Gastrocnemius medialis (tissue), 4 donors: ENCODE results near the gene ZNF366. TPM values are rescaled to one million over a fixed set of nuclear protein-coding genes. Genes with fewer than 3 reads are reported as not detected.
A peak's percentile ranks its signal among the peaks of the same experiment; 100 is the strongest.

Experiments used
- ATAC-seq, 2 donors: fragments of 150-250 bp; one replicate each; pipeline ENCODE4 v1.9.1; 2016
- DNase-seq, 2 donors: peaks; one replicate each; pipeline ENCODE4 v3.0.0-alpha.2; 2019
- H3K27ac ChIP-seq, 4 donors: fragments of 200-600 bp; sonication (generic); 1 replicate in 1 of 4; 2 replicates in 3 of 4; pipeline ENCODE4 v1.5.1; 2016 to 2018; ENCODE audit warnings: mild to moderate bottlenecking in 2 of 4, moderate library complexity in 1 of 4
- H3K27me3 ChIP-seq, 3 donors: fragments of 200-600 bp; sonication (generic) in 2 of 3; 1 replicate in 1 of 3; 2 replicates in 2 of 3; pipeline versions ENCODE4 v1.5.1 to v1.6.0; 2016 to 2019; ENCODE audit warnings: mild to moderate bottlenecking in 1 of 3, moderate library complexity in 1 of 3
- H3K36me3 ChIP-seq, 2 donors: fragments of 200-600 bp; sonication (generic) in 1 of 2; one replicate each; pipeline ENCODE4 v1.5.1; 2017 to 2018
- H3K4me1 ChIP-seq, 2 donors: fragments of 200-600 bp; sonication (generic) in 1 of 2; one replicate each; pipeline ENCODE4 v1.5.1; 2016 to 2017; ENCODE audit warnings: mild to moderate bottlenecking in 2 of 2
- H3K4me3 ChIP-seq, 4 donors: fragments of 200-600 bp; sonication (generic) in 3 of 4; 1 replicate in 1 of 4; 2 replicates in 3 of 4; pipeline ENCODE4 v1.5.1; 2016 to 2019; ENCODE audit warnings: mild to moderate bottlenecking in 2 of 4
- H3K9me3 ChIP-seq, 3 donors: fragments of 200-600 bp; sonication (generic) in 2 of 3; 1 replicate in 1 of 3; 2 replicates in 2 of 3; pipeline ENCODE4 v1.5.1; 2016 to 2019
- POLR2A ChIP-seq, 2 donors: fragments of 450-650 bp; IDR thresholded peaks; one replicate each; pipeline ENCODE4 v1.6.1; 2017; ENCODE audit warnings: antibody characterized with exemption in 2 of 2, mild to moderate bottlenecking in 2 of 2, moderate library complexity in 2 of 2
- in situ Hi-C, 4 donors: fragments of 200-750 bp; cut with MboI; loops; one replicate each; pipeline versions ENCODE4 v1.15.0 to v1.8.0; 2017; ENCODE audit warnings: low sequenced_read_pairs in 4 of 4
- intact Hi-C: fragments of 100-400 bp; cut with DNase I; formaldehyde crosslinking; loops from one replicate; pipeline ENCODE4 v1.15.1; 2023; ENCODE audit warnings: low total_unique reads
- total RNA-seq, 4 donors: library from RNA; depleted of rRNA; stranded (reverse); fragments of >200 nt; gene quantifications; one replicate each; pipeline versions ENCODE4 v1.1.0 to v1.2.3, GENCODE V29; 2016
- TF ChIP-seq, protein P1 (sequence below), 5 experiments: fragments of 450-650 bp in 3 of 5; fragments of 200-600 bp in 2 of 5; sonication (generic) in 2 of 5; IDR thresholded peaks in 4 of 5; conservative IDR thresholded peaks in 1 of 5; 1 replicate in 4 of 5; 2 replicates in 1 of 5; pipeline ENCODE4 v1.5.1; 2016 to 2019; ENCODE audit warnings: antibody characterized with exemption in 5 of 5, mild to moderate bottlenecking in 3 of 5, moderate library complexity in 3 of 5

The ZNF366 gene
- total RNA-seq, 4 donors from 2014 or later: 2.0 to 5.8 (median 3.0) TPM

- no peak for ATAC-seq
- Histone ChIP-seq H3K9me3 (no peaks in the 10 kb centered on the region), H3K27me3 (no peaks in the 10 kb centered on the region), H3K36me3 (no peaks in the 10 kb centered on the region), H3K27ac (peak overlapping the region in 1 of 4 donors; percentile 69), H3K4me1 (peaks cover 20 to 23% of the 10 kb centered on the region in 2 donors), H3K4me3 (no peak overlapping the region)
- in situ Hi-C loops: no loop called here
- intact Hi-C loops: no loop called here
- no peak for DNase-seq
- TF ChIP-seq, protein P1, sequence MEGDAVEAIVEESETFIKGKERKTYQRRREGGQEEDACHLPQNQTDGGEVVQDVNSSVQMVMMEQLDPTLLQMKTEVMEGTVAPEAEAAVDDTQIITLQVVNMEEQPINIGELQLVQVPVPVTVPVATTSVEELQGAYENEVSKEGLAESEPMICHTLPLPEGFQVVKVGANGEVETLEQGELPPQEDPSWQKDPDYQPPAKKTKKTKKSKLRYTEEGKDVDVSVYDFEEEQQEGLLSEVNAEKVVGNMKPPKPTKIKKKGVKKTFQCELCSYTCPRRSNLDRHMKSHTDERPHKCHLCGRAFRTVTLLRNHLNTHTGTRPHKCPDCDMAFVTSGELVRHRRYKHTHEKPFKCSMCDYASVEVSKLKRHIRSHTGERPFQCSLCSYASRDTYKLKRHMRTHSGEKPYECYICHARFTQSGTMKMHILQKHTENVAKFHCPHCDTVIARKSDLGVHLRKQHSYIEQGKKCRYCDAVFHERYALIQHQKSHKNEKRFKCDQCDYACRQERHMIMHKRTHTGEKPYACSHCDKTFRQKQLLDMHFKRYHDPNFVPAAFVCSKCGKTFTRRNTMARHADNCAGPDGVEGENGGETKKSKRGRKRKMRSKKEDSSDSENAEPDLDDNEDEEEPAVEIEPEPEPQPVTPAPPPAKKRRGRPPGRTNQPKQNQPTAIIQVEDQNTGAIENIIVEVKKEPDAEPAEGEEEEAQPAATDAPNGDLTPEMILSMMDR (IDR thresholded peaks at IDR 0.05 in 4 of 5, conservative IDR thresholded peaks at IDR 0.05 in 1 of 5): no peak
- no peak for TF ChIP-seq POLR2A (IDR thresholded peaks at IDR 0.05)
These were observed 80.2 kb downstream of the ZNF366 start for GRCh38 chr5:72427016-72427415.

DNA sequence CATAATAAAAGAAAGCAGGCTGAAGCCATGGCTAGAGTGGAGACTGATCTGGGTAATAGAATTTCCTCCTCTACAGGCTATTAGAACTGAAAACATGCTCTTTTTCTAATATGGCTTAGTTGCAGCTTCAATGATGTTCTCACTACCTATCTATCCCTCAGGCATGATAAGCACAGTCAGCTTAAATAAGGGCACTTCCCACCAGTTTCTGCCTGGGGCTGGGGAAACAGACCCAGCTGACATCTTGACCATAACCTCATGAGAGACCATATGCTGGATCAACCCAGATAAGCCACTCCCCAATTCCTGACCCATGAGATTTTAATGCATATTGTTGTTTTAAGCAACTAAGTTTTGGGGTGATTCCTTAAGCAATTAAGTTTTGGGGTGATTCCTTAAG lies 81.2 kb downstream of the ZNF366 start:
- no peak for TF ChIP-seq POLR2A (IDR thresholded peaks at IDR 0.05)
- TF ChIP-seq, protein P1 (IDR thresholded peaks at IDR 0.05 in 4 of 5, conservative IDR thresholded peaks at IDR 0.05 in 1 of 5): no peak

DNA sequence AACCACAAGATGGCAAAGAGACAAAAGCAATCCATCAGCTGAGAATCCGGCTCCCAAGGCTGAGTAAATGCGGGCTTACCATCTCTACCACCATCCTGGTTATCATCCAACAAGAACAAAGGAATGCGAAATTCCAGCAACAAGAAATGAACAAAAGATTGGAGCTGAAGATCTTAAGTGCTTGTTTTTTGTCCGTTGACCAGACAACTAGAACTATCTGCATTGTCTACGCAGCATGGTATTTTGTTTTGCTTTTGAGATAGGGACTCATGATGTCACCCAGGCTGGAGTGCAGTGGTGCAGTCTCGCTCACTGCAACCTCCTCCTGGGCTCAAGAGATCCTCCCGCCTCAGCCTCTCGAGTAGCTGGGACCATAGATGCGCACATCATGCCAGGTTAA lies 88.9 kb downstream of the ZNF366 start:
- TF ChIP-seq POLR2A (IDR thresholded peaks at IDR 0.05): no peak
- TF ChIP-seq, protein P1 (IDR thresholded peaks at IDR 0.05 in 4 of 5, conservative IDR thresholded peaks at IDR 0.05 in 1 of 5): no peak
- in situ Hi-C loops (no loop called here), intact Hi-C loops (no loop called here)
- Histone ChIP-seq H3K36me3 (no peaks in the 10 kb centered on the region), H3K27me3 (no peaks in the 10 kb centered on the region), H3K27ac (no peak overlapping the region), H3K9me3 (no peaks in the 10 kb centered on the region), H3K4me3 (no peak overlapping the region), H3K4me1 (no peaks in the 10 kb centered on the region)
- ATAC-seq: no peak
- DNase-seq: no peak

More for the DNA sequence above, 81.2 kb downstream of the ZNF366 start:
- Histone ChIP-seq H3K4me1 (peaks cover 20 to 23% of the 10 kb centered on the region in 2 donors), H3K36me3 (no peaks in the 10 kb centered on the region), H3K27me3 (no peaks in the 10 kb centered on the region), H3K27ac (no peak overlapping the region), H3K9me3 (no peaks in the 10 kb centered on the region), H3K4me3 (no peak overlapping the region)
- intact Hi-C loops: no loop called here
- ATAC-seq: no peak
- no peak for DNase-seq
- in situ Hi-C loops: no loop called here

GRCh38 chr5:72417333-72418062 lies 89.7 kb downstream of the ZNF366 start:
- H3K27ac ChIP-seq: no peak overlapping the region
- DNase-seq (no peak), ATAC-seq (no peak)
- no peaks in the 10 kb centered on the region for H3K27me3 ChIP-seq
- no peaks in the 10 kb centered on the region for H3K4me1 ChIP-seq
- TF ChIP-seq, protein P1 (IDR thresholded peaks at IDR 0.05 in 4 of 5, conservative IDR thresholded peaks at IDR 0.05 in 1 of 5): no peak
- no peak for TF ChIP-seq POLR2A (IDR thresholded peaks at IDR 0.05)
- no peaks in the 10 kb centered on the region for H3K36me3 ChIP-seq
- intact Hi-C loops (no loop called here), in situ Hi-C loops (no loop called here)
- H3K9me3 ChIP-seq: no peaks in the 10 kb centered on the region
- H3K4me3 ChIP-seq: no peak overlapping the region
